ENCODE measurements around the gene RAB3B. TPM values are rescaled to one million over a fixed set of nuclear protein-coding genes. Genes with fewer than 3 reads are reported as not detected.

RAB3B gene
- total RNA-seq, 4 donors from 2014 or later = under 0.01 TPM; not detected in 1

DNA sequence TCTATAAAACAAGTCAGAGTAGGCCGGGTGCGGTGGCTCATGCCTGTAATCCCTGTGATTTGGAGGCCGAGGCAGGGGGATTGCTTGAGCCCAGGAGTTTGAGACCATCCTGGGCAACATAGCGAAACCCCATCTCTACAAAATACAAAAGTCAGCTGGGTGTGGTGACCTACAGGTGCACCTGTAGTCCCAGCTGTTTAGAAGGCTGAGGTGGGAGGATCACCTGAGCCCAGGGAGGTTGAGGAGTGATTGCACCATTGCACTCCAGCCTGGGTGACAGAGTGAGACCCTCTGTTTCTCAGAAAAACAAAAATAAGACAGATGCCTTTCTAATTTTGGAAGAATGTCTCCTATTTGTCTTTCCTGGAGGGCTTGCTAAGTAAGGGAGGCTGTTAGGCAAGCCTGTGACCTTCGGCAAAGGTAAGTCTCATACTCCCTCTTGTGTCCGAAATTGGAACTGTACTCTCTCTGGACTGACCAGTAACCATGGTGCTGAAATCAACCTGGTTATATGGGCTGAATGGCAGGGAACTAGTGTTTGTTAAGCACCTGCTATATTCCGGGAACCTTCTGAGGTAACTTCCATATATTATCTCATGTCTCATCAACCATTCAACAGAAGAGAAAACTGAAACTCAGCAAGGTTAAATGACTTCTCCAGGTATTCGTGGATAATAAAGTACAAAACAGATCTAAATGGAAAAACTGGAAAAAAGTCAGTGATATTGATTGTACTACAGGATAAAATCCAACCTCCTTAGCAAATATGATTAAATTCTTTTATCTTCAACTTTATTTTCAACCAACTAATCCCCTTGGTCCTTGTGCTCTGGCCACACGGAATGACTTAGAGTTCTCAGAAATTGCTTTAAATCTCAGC lies 11.8 kb upstream of the RAB3B start:
- WGBS, 2 donors = 51 to 52% methylated on average over 9 of the region's 9 CpGs
- Histone ChIP-seq H3K27ac (no peak overlapping the region), H3K4me3 (no peak overlapping the region), H3K9me3 (no peaks in the 10 kb centered on the region), H3K36me3 (no peaks in the 10 kb centered on the region), H3K4me1 (no peaks in the 10 kb centered on the region), H3K27me3 (peaks cover 0 to 41% (median 0%) of the 10 kb centered on the region in 4 donors)
- intact Hi-C loops (cut with DNase I) = loop anchor here (5.0 kb wide), 1 partner anchor 105 kb away; no protein-coding TSS in a partner anchor
- TF ChIP-seq, protein P1, sequence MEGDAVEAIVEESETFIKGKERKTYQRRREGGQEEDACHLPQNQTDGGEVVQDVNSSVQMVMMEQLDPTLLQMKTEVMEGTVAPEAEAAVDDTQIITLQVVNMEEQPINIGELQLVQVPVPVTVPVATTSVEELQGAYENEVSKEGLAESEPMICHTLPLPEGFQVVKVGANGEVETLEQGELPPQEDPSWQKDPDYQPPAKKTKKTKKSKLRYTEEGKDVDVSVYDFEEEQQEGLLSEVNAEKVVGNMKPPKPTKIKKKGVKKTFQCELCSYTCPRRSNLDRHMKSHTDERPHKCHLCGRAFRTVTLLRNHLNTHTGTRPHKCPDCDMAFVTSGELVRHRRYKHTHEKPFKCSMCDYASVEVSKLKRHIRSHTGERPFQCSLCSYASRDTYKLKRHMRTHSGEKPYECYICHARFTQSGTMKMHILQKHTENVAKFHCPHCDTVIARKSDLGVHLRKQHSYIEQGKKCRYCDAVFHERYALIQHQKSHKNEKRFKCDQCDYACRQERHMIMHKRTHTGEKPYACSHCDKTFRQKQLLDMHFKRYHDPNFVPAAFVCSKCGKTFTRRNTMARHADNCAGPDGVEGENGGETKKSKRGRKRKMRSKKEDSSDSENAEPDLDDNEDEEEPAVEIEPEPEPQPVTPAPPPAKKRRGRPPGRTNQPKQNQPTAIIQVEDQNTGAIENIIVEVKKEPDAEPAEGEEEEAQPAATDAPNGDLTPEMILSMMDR (IDR thresholded peaks at IDR 0.05) = peak; percentile 63 to 93 (median 92)
- no peak for TF ChIP-seq POLR2A (IDR thresholded peaks at IDR 0.05)
- DNase-seq = no peak

DNA sequence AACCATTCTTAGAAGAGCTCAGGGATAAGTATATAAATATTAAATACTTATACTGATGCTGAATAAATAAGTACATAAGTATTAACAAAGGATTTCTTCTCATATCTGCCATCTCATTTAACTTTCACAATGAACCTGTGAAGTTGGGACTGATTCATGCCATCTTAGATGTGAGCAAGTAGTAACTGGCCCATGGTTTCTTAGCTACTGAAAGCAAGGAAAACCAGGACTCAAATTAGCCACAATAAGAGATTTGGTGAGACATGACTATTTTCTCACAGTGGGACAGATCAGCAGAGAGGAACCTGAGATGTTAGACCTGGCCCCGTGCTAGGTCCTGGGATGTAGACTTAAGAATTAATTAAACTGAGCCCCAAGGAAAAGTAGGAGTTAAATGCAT lies 8.2 kb upstream of the RAB3B start:
- intact Hi-C loops (cut with DNase I) = no loop called here
- Histone ChIP-seq H3K4me3 (no peak overlapping the region), H3K4me1 (no peaks in the 10 kb centered on the region), H3K27ac (no peak overlapping the region), H3K9me3 (no peaks in the 10 kb centered on the region), H3K36me3 (no peaks in the 10 kb centered on the region), H3K27me3 (peaks cover 0 to 18% (median 0%) of the 10 kb centered on the region in 4 donors)
- WGBS, 2 donors = 46 to 60% methylated on average over 1 of the region's 1 CpG
- TF ChIP-seq POLR2A (IDR thresholded peaks at IDR 0.05) = no peak
- TF ChIP-seq, protein P1 (IDR thresholded peaks at IDR 0.05) = no peak
- no peak for DNase-seq

DNA sequence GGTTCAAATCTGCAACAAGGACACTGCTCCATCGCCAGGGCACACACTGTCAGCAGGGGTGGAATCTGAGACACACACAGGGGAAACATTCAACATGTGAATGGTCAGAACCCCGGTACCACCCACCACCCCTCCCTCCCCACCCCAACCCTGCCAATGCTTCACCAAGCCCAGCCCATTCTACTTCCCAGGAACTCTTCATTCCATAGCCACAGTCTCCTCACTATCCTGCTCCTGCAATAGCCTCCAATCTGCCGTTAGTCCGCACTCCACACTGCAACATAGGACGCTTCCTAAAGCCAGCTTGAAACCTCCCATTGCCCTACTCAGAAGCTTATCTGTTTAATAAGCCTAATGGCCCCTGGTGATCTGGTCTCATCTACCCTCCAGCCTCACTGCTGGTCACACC lies 7.5 kb upstream of the RAB3B start:
- WGBS, 2 donors = 53 to 69% methylated on average over 5 of the region's 5 CpGs
- TF ChIP-seq, protein P1 (IDR thresholded peaks at IDR 0.05) = no peak
- TF ChIP-seq POLR2A (IDR thresholded peaks at IDR 0.05) = no peak
- Histone ChIP-seq H3K27ac (no peak overlapping the region), H3K36me3 (no peaks in the 10 kb centered on the region), H3K4me3 (no peak overlapping the region), H3K4me1 (no peaks in the 10 kb centered on the region), H3K9me3 (no peaks in the 10 kb centered on the region), H3K27me3 (peaks cover 0 to 18% (median 0%) of the 10 kb centered on the region in 4 donors)
- no peak for DNase-seq
- intact Hi-C loops (cut with DNase I) = no loop called here

DNA sequence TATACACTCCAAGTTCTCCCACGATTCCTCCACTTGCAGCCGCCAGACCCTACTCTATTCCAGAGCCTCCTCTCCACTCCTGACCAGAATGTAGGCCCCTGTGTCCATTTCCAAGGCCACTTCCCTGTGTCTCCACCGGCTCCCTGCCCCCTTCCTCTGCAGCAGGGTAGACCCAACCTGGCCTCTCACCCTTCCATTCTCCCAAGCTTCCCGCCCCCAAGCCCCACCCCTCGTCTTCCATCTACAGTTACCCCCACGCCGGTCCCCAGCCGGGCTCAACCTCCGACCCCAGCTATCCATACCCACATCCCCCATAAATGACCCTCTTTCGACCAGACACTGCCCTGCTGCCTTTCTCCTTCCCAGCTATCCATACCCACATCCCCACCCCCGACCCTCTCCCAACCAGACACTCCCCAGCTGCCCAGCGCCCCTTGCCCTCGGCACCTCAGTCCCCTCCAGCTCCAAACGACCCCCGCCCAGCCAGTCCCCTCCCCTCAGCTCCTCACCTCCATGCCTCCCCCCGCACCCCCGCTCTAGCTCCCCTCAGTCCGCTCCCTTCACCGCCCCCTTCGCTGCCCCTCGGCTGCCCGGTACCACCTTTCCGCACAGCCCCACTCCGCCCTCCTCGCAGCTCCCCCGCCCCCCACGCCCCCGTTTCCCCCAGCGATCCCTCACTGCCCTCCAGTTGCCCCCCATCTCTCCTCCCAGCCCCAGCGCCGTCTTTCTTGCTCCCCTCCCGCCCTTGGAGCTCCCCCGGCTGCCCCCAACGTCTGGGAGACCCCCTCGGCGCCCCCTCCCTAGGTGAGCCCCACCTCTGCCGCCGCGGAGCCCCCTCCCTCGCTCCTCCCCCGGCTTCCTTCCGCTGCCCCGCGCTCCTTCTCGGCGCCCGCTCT lies 670 bp downstream of the RAB3B start:
- TF ChIP-seq, protein P1 (IDR thresholded peaks at IDR 0.05) = no peak
- TF ChIP-seq POLR2A (IDR thresholded peaks at IDR 0.05) = no peak
- no peak for DNase-seq
- Histone ChIP-seq H3K9me3 (no peaks in the 10 kb centered on the region), H3K27ac (no peak overlapping the region), H3K27me3 (peaks cover 5 to 67% (median 6%) of the 10 kb centered on the region in 4 donors), H3K4me1 (peaks cover 3 to 11% (median 7%) of the 10 kb centered on the region in 3 donors), H3K4me3 (peak overlapping the region; percentile 20 to 68 (median 42)), H3K36me3 (no peaks in the 10 kb centered on the region)
- 41 to 59% methylated on average over 12 to 15 of the region's 47 CpGs for WGBS, 2 donors
- intact Hi-C loops (cut with DNase I) = no loop called here
